ENCODE measurements around the gene CST3. TPM values are rescaled to one million over a fixed set of nuclear protein-coding genes. Genes with fewer than 3 reads are reported as not detected.

CST3 gene
- total and polyA plus RNA-seq, 10 of the 15 experiments (the other 5 are each of a cell fraction or from before 2014, with no cell fraction given), result 11.8 to 127 (median 57.8) TPM

GRCh38 chr20:23628402-23629016 lies 9.2 kb downstream of the CST3 start (continued):
- TF ChIP-seq MTA3 (IDR thresholded peaks at IDR 0.05; ENCODE audit: borderline replicate concordance, low read length) (no peak), CTCF (IDR thresholded peaks at IDR 0.05 in 2 of 3, conservative IDR thresholded peaks at IDR 0.05 in 1 of 3; ENCODE audit: control insufficient read depth in 2 of 3, extremely low read depth in 1 of 3, insufficient read depth in 1 of 3, low read depth in 3 of 3, low read length in 3 of 3) (no peak)

DNA sequence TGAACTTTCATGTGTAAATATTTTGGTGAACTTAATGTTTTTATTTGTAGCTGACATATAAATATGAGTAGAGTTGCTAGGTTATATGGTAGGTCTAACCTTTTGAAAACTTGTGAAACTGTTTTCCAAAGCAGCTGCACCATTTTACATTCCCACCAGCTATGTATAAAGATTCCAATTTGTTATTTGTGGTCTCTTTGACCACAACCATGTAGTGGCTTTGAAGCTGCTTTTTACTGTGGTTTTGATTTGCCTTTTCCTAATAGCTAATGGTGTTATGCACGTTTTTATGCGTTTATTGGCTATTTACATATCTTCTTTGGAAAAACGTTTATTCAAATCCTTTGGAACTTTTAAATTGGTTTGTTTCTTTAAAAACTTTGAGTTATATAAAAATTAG lies 10.3 kb downstream of the CST3 start:
- intact Hi-C loops (cut with micrococcal nuclease; ENCODE audit: unreplicated experiment) (loop anchor here (5.0 kb wide), 1 partner anchor 265 kb away; the partner anchor contains the start of gene GZF1), in situ Hi-C loops (cut with MboI) (no loop called here)
- Histone ChIP-seq H2AFZ (ENCODE audit: control insufficient read depth, low read depth, low read length) (no peak overlapping the region), H3K9ac (ENCODE audit: control insufficient read depth, insufficient read depth, low read length) (no peak overlapping the region), H3K4me2 (ENCODE audit: control insufficient read depth, insufficient read depth) (no peak overlapping the region), H3K27ac (ENCODE audit: control insufficient read depth, insufficient read depth) (no peak overlapping the region), H3K4me1 (ENCODE audit: control insufficient read depth, insufficient read depth, low read length) (peaks cover 22% of the 10 kb centered on the region), H3K9me3 (replicated peaks; ENCODE audit: control insufficient read depth, insufficient read depth, low read length) (no peaks in the 10 kb centered on the region), H4K20me1 (ENCODE audit: control insufficient read depth, insufficient read depth) (no peaks in the 10 kb centered on the region; the same call in 1 of the 2 replicates), H3K79me2 (ENCODE audit: control insufficient read depth, insufficient read depth, low read length) (no peaks in the 10 kb centered on the region), H3K36me3 (ENCODE audit: control insufficient read depth in 2 of 2, insufficient read depth in 2 of 2, low read length in 1 of 2) (no peaks in the 10 kb centered on the region), H3K27me3 (replicated peaks in 1 of 2; ENCODE audit: control insufficient read depth in 2 of 2, insufficient read depth in 2 of 2, low read length in 1 of 2) (no peaks in the 10 kb centered on the region), H3K4me3 (no peak overlapping the region)
- ChIA-PET RAD21 (ENCODE audit: unreplicated experiment) (no interaction called here), POLR2A (no interaction called here), SMC1A (ENCODE audit: uncharacterized antibody, unreplicated experiment) (no interaction called here), CTCF (interaction anchor here (1.3 kb wide), 1 partner anchor 21 kb away, joined by 3 read pairs; no protein-coding TSS in a partner anchor)
- TF ChIP-seq TBL1XR1 (IDR thresholded peaks at IDR 0.05; ENCODE audit: low read depth, low read length), result no peak
- no peak for TF ChIP-seq CBX3 (IDR thresholded peaks at IDR 0.05; ENCODE audit: borderline replicate concordance, low read depth)
- no peak for TF ChIP-seq SMARCA5 (IDR thresholded peaks at IDR 0.05)
- no peak for TF ChIP-seq EZH2 (IDR thresholded peaks at IDR 0.05; ENCODE audit: borderline replicate concordance, control insufficient read depth, low read depth, low read length)
- TF ChIP-seq FOXM1 (IDR thresholded peaks at IDR 0.05; ENCODE audit: low read depth, low read length), result no peak
- TF ChIP-seq PAX8 (IDR thresholded peaks at IDR 0.05), result no peak
- no peak for TF ChIP-seq FOS (IDR thresholded peaks at IDR 0.05; ENCODE audit: borderline replicate concordance, extremely low read depth, insufficient read length)
- no peak for TF ChIP-seq SIX5 (IDR thresholded peaks at IDR 0.05; ENCODE audit: low read depth, low read length, severe bottlenecking)
- ATAC-seq, result no peak
- WGBS (ENCODE audit: insufficient coverage, insufficient replicate concordance, low lambda C conversion rate, missing lambda C conversion rate), result 58% methylated on average over 3 of the region's 3 CpGs
- FAIRE-seq, result no peak
- BruUV-seq (replicated peaks), result no TSS peak
- no peak for DNase-seq (ENCODE audit: low read depth, low spot score)

Data from GM12878 (cell line).